NCI-H2196 (cell line): Measurements from ENCODE around the gene SCAF11.

ENCODE experiments used
- DNase-seq: peaks from one replicate; lab custom pipeline; 2025; ENCODE audit not compliant: unreplicated experiment; lab: John Stamatoyannopoulos, UW

SCAF11 gene

DNA sequence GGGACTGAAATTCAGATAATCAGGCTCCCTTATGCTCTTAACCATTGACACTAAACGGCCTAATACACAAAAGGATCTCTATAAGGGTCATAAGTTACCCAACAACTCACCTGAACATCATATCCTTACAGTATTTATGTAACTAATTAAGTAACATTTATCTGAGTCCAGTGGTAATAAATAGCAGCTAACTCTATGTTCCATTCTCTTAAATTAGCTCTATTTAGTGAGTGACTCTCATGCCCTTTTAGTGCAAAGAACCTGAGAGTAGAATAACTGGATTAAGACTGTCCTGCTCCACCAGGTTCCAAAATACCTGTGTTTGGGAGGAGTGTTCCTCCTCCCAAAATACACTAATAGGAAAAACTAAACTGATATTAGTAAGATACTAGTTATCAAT, 9.8 kb downstream of the SCAF11 start:
- DNase-seq = no peak

DNA sequence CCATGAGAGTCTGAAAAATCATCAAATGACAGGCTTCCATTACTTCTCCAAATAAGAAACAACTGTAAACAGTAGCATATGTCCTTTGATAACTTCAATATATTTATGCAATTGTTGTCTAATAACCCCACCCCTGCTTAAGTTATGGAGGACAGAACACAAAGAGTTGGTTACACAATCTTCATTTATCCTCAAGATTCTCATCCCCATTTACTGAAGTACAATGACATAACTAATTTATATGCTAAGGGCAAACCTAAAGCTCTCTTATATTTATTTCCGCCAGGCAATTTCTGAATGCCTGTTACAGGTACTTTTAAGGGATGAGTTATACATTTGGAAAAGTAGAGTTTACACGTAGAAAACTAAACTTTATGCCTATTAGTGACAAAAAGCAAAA, 12.3 kb downstream of the SCAF11 start:
- no peak for DNase-seq

DNA sequence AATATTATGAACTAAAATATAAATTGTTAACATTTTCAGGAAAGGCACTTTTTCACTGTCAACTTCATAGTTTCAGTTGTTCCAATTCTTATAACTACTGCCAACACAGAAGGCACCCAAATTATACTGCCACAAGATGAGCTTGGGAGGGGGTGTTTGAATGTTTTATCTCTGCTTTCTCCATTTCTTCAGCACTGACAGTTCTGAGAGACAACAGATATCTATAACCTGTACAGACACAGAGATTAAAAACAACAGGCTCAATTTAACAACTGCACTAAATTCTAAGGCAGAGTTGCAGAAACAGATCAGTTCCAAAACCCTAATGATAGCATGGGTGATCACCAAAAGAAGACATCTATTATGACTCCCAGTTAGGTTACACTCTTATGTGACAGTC, 12.8 kb downstream of the SCAF11 start:
- no peak for DNase-seq

DNA sequence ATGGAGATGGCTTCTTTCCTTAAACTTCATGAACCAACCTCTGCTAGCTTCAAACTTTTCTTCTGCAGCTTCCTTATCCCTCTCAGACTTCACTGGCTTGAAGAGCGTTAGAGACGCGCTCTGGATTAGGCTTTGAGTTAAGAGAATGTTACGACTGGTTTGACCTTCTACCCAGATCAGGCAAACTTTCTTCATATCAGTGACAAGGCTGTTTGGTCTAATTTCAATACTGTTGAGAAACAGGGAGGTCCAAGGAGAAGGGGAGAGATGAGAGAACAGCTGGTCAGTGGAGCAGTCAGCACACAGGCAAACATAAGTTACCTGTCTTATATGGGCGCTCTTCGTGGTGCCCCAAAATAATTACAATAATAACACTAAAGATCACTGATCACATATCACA, 14.9 kb downstream of the SCAF11 start:
- no peak for DNase-seq

DNA sequence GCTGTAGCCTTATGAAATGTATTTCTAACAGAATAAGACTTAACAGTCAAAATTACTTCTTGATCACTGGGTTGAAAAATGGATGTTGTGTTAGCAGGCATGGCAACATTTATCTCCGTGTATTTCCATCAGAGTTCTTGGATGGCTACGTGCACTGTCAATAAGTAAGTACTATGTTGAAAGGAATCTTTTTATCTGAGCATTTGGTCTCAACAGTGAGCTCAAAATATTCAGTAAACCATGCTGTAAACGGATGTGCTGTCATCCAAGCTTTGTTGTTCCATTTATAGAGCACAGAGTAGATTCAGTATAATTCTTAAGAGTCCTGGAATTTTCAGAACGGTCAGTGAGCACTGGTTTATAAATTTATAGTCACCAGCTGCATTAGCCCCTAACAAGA, 15.5 kb downstream of the SCAF11 start:
- no peak for DNase-seq

DNA sequence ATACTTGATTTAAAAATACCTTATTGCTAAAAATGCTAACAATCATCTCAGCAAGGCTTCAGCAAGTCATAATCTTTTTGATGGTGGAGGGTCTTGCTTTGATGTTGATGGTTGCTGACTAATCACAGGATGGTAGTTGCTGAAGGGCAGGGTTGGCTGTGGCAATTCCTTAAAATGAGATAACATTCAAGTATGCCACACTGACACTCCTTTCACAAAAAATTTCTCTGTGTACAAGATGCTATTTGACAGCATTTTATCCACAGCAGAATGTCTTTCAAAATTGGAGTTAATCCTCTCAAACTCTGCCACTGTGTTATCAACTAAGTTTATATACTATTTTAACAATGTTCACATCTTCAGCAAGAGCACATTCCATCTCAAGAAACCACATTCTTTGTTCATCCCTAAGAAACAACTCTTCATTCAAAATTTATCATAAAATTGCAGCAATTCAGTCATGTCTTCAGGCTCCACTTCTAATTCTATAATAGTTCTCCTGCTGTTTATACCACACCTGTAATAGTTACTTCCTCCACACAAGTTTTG, 16.1 kb downstream of the SCAF11 start:
- DNase-seq = no peak

DNA sequence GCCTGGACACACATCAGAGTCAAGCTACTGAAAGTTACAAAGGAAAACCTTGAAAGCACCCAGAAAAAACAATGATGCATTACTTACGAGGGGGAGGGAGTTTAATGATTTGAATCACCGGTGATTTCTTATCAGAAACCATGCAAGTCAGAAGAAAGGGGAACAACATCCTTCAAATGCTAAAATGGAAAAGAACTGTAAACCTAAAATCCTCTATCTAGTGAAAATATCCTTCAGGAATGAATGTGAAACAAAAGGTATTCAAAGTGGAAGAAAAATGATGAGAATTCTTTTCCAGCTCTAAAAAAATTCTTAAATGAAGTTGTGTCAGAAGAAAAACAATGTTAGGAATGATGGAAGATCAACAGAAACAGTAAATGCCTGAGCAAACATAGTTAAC, 16.8 kb downstream of the SCAF11 start:
- DNase-seq = no peak

DNA sequence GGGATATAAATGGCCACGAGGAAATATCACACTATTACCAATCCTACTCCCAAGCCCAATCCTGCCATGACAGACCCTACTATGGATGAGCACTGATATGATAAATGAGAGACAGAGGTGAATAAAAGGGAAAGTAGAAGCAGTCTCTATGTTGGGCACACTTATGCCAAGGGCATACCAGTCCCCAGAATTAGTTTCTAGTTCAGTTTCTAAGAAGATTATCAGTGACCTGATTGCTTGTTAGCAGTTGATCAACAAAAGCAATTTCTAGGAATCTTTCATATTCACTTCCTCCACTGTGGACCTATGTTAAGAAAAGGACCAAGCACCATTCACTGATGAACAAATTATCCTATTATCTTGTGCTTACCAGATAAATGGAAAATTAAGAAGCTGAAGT, 20.0 kb downstream of the SCAF11 start:
- no peak for DNase-seq

DNA sequence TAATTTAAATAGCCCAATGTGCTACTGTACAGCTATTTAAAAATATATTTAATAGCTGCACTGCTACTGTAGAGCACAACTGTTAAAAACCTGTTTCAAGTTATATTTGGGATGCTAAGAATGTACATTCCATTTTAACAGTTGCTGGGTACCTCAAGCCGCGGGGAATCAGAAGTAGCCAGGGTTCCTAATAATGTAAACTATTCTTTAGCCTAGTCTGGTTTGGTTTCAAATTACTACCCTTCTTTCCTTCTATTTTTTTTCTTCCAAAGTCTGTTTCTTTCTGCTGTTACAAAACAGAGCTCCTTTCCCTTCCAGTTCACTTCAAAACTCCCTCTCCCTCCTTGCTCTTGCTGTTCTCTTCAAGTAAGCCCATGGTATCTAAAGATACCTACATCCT, 21.3 kb downstream of the SCAF11 start:
- no peak for DNase-seq

DNA sequence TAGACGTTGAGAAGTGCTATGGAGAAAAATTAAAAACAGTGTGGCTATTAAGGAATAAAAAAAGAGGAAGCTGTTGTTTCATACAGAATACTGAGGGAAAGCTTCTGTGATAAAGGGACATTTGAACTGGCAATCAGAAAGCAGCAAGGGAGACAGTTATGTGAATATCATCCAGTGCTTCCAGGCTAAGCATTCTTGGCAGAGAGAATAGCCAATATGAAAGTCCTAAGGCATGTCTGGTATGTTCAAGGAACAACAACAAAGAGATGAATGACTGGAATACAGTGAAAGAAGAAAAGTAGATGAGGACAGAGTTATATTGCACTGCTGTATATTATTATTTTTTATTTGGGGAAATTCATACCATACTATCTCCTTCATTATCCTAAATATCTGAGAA, 23.9 kb downstream of the SCAF11 start:
- no peak for DNase-seq

DNA sequence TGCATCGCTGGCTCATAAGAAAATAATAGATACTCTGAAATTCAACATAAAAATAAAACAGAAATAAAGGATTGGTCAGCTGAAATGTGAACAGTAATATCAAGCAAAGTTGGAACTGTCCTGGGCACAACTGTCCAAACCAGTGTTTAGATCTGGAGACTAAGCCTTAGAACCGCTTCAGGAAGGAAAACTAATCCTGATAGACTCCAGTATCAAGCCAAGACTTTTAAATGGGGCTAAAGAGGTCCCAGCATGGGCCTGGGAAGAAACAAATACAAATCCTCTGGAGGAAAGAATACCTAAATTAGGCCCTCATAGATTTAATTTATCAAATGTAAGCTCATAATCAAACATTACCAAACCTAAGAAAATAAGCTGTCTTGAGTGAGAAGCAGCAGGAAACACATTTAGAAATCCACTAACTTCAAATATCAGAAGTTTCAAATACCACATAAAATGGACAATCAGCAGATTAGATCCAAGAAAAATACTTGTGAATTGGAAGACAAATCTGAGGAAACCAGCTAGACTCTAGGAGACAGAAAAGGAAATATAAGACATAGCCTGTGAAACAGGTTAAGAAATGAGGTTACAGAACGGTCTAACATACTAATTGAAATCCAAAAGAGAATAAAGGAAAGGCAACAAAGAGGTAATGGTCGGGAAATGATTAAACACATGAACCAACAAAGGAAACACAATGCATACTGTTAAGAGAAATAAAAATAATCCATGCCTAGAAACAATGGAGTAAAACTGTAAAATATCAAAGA, 27.6 kb downstream of the SCAF11 start:
- no peak for DNase-seq

DNA sequence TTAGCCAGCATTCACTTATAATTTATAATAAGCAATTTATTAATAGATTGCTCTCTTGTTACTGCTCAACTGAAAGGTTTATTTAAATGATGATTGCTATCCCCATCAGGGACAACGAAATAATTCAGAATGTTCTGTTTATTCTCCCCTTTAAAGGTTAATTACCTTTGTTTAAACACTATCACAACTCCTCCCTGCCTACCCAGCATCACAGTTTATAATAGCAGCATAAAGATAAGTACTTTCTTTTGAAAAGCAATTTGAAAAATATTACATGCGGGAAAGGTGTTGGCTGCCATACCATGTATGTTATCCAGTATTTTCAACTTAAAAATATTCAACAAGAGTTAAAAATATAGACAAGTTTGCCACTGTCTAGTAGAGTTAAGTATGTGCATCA, 30.6 kb downstream of the SCAF11 start:
- no peak for DNase-seq

DNA sequence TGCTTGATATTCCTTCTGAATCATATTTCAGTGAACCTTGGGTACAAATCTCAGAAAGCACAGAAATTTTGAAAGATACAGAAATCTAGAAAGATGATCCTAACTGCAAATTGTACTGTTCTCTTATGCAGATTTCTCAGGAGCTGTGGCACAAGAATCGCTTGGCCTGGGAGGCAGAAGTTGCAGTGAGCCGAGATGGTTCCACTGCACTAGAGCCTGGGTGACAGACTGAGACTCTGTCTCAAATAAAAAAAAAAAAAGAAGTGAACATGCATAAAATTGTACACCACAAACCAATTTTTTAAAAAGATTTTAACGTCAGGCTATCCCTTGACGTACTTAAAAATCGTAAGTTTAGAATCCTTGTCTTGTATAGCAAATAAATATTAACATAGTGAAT, 31.3 kb downstream of the SCAF11 start:
- DNase-seq = no peak

DNA sequence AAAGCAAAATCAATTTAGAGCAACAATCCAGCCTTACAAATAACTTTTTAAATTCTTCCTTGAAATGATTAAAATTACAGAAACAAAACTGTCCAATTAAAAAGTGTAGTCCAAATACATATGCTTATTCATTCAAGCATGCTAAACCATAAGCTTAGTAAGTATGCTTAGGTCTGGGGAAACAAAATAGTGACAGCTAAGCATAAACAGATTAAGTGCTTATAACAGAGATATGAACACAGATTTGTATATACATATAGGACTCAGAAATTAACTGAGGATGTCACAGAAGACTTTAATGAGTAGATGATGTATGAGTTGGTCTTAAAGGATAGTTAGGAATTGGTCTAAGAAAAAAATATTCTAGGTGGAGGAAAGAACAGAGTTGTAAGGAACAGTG, 41.8 kb downstream of the SCAF11 start:
- DNase-seq = no peak

DNA sequence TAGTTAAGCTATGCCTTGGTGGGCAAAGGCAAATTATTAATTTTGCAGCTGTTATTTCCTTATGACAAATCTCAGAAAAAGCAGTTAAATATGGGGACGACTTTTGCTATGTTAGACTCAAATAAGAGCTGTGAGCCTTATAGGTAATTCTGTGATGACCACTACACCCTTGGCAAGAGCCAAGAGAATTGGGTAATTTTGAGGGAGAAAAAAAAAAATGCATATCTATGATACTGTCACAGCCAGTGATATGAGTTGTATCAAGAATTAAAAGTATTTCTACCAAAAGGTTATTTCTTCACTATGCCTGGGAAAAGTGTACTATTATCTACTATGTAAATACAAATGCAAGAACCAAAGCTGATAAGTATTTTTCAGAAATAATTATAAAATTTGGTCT, 43.9 kb downstream of the SCAF11 start:
- DNase-seq = no peak

DNA sequence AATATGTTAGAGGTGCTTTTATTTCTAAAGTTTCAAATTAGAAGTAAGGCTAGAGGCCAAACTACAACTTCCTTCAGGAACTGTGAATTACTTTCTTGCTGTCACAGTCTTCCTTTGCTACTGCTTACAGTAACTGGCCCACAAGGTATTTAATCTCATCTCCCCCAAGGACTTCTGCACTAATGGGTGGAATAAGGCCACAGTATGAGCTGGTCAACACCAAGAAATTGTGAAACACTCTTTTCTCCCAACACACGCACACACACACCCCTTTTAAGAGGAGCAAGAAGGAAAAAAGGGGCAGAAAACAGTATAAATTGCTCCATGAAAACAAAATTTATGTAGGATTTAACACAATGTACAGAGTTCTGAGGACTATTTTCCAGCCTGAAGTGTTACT, 45.6 kb downstream of the SCAF11 start:
- no peak for DNase-seq

DNA sequence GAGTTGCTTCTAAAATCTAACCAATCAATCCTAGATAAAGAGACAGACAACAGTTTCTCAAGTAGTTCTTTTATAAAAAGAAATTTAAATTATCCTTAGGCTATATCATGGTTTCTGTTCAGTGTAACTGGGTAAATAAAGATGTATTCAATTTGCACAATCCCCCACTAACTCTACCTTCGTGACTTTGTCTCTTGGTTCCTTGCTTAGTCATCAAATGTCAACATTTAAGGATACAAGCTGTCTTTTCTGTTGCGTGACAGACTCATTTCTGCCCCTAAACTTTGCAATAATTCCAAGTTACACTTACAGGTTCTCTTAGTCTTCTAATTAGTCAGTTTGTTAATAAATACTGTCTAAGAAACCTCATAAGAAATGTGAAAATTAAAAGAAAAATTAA, 50.6 kb downstream of the SCAF11 start:
- DNase-seq = no peak

DNA sequence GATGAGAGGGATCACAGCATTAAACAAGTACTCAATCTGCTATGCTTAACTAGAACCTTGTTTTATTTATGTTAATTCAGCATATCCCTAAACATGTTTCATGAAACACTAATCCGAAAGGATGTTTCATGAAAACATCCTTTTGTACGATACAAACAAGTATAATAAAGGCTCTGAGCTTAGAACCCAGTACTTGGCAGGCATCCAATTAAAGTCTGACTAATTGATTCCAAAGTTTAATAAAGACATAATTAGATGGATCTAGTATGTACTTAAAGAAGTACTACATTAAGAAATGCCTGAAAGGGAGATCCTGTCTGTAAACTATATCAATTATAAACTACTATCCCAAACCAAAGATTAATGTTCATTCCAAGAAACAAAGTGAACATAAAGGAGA, 51.8 kb downstream of the SCAF11 start:
- DNase-seq = no peak

DNA sequence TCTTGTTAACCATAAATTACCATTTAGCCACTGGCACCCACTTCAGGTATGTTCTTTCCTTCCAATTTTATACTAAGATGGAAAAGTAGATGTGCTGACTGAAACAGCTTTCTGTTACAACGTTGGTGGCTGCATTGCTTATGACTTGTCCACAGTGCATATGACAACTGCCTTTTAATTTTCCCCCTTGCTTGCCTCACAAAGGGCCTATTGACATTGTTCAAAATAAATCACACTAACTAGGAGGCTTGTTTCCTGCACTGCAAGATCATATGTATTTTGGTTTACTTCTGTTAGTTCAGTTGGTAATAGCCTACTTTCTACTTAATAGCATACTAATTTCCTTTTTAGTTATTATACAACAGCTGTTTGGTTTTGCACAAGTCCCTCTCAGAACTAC, 55.4 kb downstream of the SCAF11 start:
- DNase-seq = no peak

DNA sequence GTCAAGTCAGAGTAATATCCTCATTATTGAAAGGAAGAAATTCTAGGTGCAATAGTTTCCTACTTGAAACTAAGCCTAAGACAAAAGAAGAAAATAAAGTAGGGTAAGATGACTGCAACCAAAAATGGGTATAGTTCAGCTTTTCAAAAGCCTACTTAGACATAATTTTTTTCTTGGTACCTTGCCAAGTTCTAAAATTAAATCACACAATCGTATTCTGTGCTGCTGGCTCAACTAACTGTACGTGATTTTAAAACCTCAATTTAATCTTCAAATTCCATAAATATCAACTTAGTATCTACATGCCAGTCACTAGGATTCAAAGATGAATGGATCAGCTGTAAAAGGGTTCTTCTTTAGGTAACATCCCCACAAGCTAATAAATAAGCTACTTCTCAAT, 56.9 kb downstream of the SCAF11 start:
- no peak for DNase-seq

DNA sequence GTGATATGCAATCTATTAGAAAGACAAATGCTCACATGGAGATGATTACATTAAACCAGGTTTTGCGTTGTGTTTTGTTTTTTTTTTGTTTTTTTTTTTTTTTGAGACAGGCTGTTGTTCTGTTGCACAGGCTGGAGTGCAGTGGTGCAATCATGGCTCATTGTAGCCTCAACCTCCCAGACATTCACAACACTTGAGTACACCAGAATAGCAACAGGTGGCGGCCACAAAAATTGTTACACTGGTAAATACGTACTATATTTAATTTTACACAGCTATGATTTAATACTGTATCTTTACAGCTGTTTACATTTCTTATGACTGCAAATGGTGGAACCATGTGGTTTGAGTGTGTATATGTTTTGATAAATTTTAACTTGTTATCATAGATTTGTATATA, 60.0 kb downstream of the SCAF11 start:
- DNase-seq = no peak

DNA sequence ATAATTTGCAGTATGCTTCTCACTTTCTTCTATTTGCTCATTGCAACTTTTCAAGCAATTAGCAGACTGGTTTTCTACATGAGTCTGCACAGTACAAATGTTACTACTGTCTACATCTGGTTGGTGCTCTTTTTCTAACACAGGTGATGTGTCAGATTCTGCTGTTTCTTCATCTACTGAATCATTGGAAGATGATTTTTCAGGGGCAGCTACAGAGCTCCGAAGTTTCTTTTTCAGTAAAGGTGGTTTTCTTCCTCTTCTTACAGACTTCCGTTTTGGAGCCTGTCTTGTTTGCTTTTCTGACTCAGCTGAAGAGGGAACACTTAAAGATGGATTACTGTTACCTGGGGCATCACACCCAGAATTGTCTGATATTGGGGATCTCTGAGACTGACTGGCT, 62.1 kb downstream of the SCAF11 start:
- DNase-seq = no peak

DNA sequence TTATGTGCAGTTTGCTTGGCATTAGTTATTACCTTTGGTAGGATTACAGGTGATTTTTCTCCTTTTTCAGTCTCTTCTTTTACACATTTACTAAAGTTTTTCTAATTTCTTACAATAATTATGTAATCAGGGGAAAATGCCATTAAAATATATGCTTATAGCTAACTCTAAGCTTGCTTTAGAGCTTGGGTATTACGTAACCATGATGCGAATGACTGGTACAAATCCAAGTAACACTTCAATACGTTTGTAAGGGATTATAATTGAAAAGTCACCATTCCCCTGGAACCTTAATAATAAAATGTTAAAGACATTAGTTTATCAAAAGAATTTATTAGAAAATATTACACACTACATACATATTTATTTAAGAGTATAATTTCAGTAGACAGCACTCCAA, 71.6 kb downstream of the SCAF11 start:
- no peak for DNase-seq
